NCI-H187 treated with DMSO at 0.1 percent for 48 hours (cell line): Measurements from ENCODE around the gene CCNF.
A peak's percentile ranks its signal among the peaks of the same experiment; 100 is the strongest.
"Not testable (repeated sequence)": the region's sequence is repeated elsewhere in the genome, so short reads cannot be mapped to it uniquely, and the experiment has no call there.

ENCODE experiments used
- DNase-seq: peaks from one replicate; lab custom pipeline; 2025; lab: John Stamatoyannopoulos, UW

The CCNF gene

GRCh38 chr16:2471653-2472487 is 42.6 kb downstream of the CCNF start:
- no peak for DNase-seq

GRCh38 chr16:2472488-2472864 is 43.2 kb downstream of the CCNF start:
- DNase-seq, result no peak

GRCh38 chr16:2472885-2473445 is 43.7 kb downstream of the CCNF start:
- DNase-seq, result no peak

GRCh38 chr16:2473446-2473926 is 44.2 kb downstream of the CCNF start:
- DNase-seq, result no peak

GRCh38 chr16:2473999-2474876 is 45.0 kb downstream of the CCNF start:
- DNase-seq, result no peak

- DNase-seq, result no peak
Observed at GRCh38 chr16:2474877-2475412, 45.7 kb downstream of the CCNF start, which contains the start of gene TBC1D24. Gene TBC1D24 (plus strand): TSS chr16:2475127. CDS start chr16:2496149, 21,022 bp downstream.

GRCh38 chr16:2475413-2476344 is 46.4 kb downstream of the CCNF start:
- DNase-seq, result no peak

GRCh38 chr16:2476345-2476720 is 47.1 kb downstream of the CCNF start:
- DNase-seq, result no peak

GRCh38 chr16:2476741-2477140 is 47.5 kb downstream of the CCNF start:
- DNase-seq, result no peak

GRCh38 chr16:2477327-2477726 is 48.1 kb downstream of the CCNF start:
- no peak for DNase-seq

- DNase-seq, result no peak
Observed at GRCh38 chr16:2478279-2478678, 49.0 kb downstream of the CCNF start.

- DNase-seq, result not testable (repeated sequence)
Observed at GRCh38 chr16:2479996-2480395, 50.7 kb downstream of the CCNF start.

GRCh38 chr16:2480948-2481347 is 51.7 kb downstream of the CCNF start:
- DNase-seq, result no peak

- DNase-seq, result no peak
Observed at GRCh38 chr16:2481676-2482075, 52.4 kb downstream of the CCNF start.

- DNase-seq, result no peak
Observed at GRCh38 chr16:2482249-2482648, 53.0 kb downstream of the CCNF start.

- DNase-seq, result peak; percentile 55
Observed at GRCh38 chr16:2482708-2483534, 53.7 kb downstream of the CCNF start.

GRCh38 chr16:2483939-2484897 is 55.0 kb downstream of the CCNF start:
- no peak for DNase-seq

- no peak for DNase-seq
Observed at GRCh38 chr16:2484898-2485508, 55.8 kb downstream of the CCNF start.
